Muscle layer of colon (tissue), 2 donors: ENCODE results near the gene AKT1S1.
"Not testable (repeated sequence)": the region's sequence is repeated elsewhere in the genome, so short reads cannot be mapped to it uniquely, and the experiment has no call there.

ENCODE experiments used
- H3K27ac ChIP-seq: one replicate; pipeline ENCODE4 v1.7.0; 2013; ENCODE audit warnings: low read depth, mild to moderate bottlenecking, low read length, moderate library complexity
- H3K27me3 ChIP-seq, 2 donors: one replicate each; pipeline ENCODE4 v1.7.0; 2013; ENCODE audit warnings: low read length in 2 of 2, mild to moderate bottlenecking in 2 of 2; ENCODE audit not compliant: insufficient read depth in 2 of 2, control insufficient read depth in 1 of 2
- H3K36me3 ChIP-seq: one replicate; pipeline ENCODE4 v1.7.0; 2013; ENCODE audit warnings: mild to moderate bottlenecking, low read length; ENCODE audit not compliant: insufficient read depth
- H3K4me1 ChIP-seq: one replicate; pipeline ENCODE4 v1.7.0; 2013; ENCODE audit warnings: mild to moderate bottlenecking, low read length; ENCODE audit not compliant: insufficient read depth
- H3K4me3 ChIP-seq, 2 donors: one replicate each; pipeline ENCODE4 v1.7.0; 2013; ENCODE audit warnings: low read length in 2 of 2, low read depth in 1 of 2, mild to moderate bottlenecking in 1 of 2, moderate library complexity in 1 of 2
- H3K9ac ChIP-seq: one replicate; pipeline ENCODE4 v1.7.0; 2013; ENCODE audit warnings: low read length
- H3K9me3 ChIP-seq: one replicate; pipeline ENCODE4 v1.7.0; 2013; ENCODE audit warnings: mild to moderate bottlenecking, low read length
- donor health status: abdominal sarcoma.
- donor health status: Adenocarcinoma of cecum.

Gene AKT1S1

DNA sequence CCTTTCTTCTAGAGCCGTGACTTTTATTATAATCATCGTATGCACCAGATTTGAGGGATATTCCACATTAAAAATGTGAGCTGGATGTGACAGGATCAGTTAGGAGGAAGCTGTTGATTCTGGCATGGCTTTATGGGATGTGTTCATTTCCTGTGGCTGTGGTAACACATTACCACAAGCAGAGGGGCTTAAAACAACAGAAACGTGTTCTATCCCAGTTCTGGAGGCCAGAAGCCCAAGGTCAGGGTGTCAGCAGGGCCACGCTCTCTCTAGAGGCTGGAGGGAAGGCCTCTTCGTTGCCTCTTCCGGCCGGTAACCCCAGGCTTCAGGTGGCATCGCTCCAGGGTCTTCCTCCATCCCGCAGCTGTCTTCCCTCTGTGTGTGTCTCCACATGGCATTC, 44.6 kb downstream of the AKT1S1 start:
- H3K4me3 ChIP-seq = no peak overlapping the region
- no peak overlapping the region for H3K27ac ChIP-seq
- no peaks in the 10 kb centered on the region for H3K4me1 ChIP-seq
- H3K9ac ChIP-seq = no peak overlapping the region
- no peaks in the 10 kb centered on the region for H3K9me3 ChIP-seq
- H3K36me3 ChIP-seq = peaks cover 78% of the 10 kb centered on the region
- no peaks in the 10 kb centered on the region for H3K27me3 ChIP-seq

DNA sequence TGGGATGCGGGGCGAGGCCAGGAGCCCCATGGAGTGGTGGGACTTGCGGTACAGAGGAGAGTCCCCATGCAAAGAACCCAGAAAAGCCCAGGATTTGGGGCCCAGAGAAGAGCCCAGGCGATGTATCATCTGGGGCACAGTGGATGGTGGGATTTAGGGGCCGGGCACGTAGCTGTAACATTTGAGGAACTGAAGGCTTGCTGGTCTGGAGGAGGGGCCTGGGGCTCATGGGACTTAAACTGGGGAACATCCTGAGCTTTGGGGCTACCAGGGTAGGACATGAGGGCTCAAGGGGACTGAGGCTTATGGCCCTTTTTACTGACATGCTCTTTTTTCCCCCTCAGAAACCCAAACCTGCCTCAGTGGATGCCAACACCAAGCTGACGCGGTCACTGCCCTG, 45.6 kb downstream of the AKT1S1 start:
- no peak overlapping the region for H3K27ac ChIP-seq
- no peak overlapping the region for H3K4me3 ChIP-seq
- no peaks in the 10 kb centered on the region for H3K9me3 ChIP-seq
- H3K36me3 ChIP-seq = peaks cover 69% of the 10 kb centered on the region
- H3K9ac ChIP-seq = no peak overlapping the region
- H3K27me3 ChIP-seq = no peaks in the 10 kb centered on the region
- H3K4me1 ChIP-seq = no peaks in the 10 kb centered on the region

DNA sequence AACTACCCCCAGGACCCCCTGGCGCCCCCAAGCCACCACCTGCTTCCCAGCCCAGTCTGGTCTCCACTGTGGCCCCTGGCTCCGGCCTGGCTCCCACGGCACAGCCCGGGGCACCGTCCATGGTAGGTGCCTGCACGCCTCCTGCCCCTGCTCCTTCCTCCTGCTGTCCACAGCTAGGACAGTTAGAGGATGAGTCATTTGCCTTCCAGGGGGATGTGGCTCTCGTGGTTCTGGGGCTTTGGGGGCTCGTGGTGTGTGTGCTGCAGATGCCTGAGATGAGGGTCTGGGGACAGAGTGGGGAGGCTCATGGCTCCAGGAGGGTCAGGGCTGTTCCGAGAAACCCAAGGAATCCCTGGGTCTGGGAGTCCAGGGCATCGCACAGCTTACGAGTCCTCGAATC, 46.4 kb downstream of the AKT1S1 start:
- H3K27me3 ChIP-seq = no peaks in the 10 kb centered on the region
- no peaks in the 10 kb centered on the region for H3K9me3 ChIP-seq
- H3K27ac ChIP-seq = no peak overlapping the region
- no peaks in the 10 kb centered on the region for H3K4me1 ChIP-seq
- no peak overlapping the region for H3K9ac ChIP-seq
- H3K4me3 ChIP-seq = no peak overlapping the region
- H3K36me3 ChIP-seq = peaks cover 61% of the 10 kb centered on the region

DNA sequence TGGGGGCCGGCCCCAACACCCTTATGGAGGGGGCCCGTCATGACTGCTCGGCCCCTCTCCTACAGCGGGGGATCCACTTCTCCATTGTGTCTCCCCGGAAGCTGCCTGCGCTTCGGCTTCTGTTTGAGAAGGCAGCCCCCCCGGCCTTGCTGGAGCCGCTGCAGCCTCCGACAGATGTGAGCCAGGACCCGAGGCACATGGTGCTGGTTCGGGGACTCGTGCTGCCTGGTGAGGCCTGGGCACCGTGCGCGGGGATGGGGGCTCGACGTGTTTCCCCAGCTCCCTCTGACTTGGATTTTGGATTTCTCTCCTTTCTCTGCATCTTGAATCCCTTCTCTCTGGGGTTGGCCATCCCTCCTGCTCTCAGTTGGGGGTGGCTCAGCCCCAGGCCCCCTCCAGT, 47.4 kb downstream of the AKT1S1 start:
- peaks cover 50% of the 10 kb centered on the region for H3K36me3 ChIP-seq
- no peak overlapping the region for H3K9ac ChIP-seq
- H3K4me1 ChIP-seq = no peaks in the 10 kb centered on the region
- H3K9me3 ChIP-seq = no peaks in the 10 kb centered on the region
- no peaks in the 10 kb centered on the region for H3K27me3 ChIP-seq
- H3K4me3 ChIP-seq = no peak overlapping the region
- no peak overlapping the region for H3K27ac ChIP-seq

DNA sequence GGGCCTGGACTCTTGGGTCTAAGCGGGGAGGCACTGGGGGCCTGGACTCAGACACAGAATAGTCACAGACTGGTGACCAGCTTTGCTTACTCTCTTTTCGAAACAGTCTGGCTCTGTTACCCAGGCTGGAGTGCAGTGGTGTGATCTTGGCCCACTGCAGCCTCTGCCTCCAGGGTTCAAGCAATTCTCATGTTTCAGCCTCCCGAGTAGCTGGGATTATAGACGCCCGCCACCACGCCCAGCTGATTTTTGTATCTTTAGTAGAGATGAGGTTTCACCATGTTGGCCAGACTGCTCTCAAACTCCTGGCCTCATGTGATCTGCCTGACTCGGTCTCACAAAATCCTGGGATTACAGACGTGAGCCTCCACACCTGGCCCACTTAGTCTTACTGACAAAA, 48.0 kb downstream of the AKT1S1 start:
- Histone ChIP-seq H3K9me3 (no peaks in the 10 kb centered on the region), H3K4me1 (no peaks in the 10 kb centered on the region), H3K27ac (no peak overlapping the region), H3K4me3 (no peak overlapping the region), H3K9ac (no peak overlapping the region), H3K36me3 (peaks cover 50% of the 10 kb centered on the region), H3K27me3 (no peaks in the 10 kb centered on the region)

GRCh38 chr19:49827034-49827433, 50.1 kb downstream of the AKT1S1 start:
- Histone ChIP-seq H3K9ac (no peak overlapping the region), H3K4me3 (no peak overlapping the region), H3K4me1 (no peaks in the 10 kb centered on the region), H3K27ac (no peak overlapping the region), H3K27me3 (no peaks in the 10 kb centered on the region), H3K9me3 (no peaks in the 10 kb centered on the region), H3K36me3 (peaks cover 46% of the 10 kb centered on the region)

DNA sequence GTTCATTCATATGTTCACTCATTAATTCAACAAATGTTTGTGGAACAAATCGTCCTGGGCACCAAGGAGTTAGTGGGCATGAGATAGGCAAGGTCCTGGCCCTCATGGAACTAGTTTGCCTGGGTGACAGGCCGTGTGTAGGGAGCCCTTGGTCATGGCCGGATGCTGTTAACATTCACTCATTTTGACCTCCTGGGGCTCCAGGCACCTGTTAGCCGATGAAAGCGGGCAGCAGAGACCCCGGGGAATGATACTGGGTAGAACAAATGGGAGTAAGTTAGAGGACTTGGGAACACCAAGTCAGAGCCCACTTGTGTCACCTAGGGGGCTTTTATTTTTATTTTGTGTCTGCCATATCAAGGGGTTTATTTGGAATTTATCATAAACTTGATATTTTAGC, 52.5 kb downstream of the AKT1S1 start:
- no peak overlapping the region for H3K27ac ChIP-seq
- H3K9ac ChIP-seq = no peak overlapping the region
- no peaks in the 10 kb centered on the region for H3K27me3 ChIP-seq
- H3K9me3 ChIP-seq = no peaks in the 10 kb centered on the region
- H3K4me3 ChIP-seq = no peak overlapping the region
- H3K36me3 ChIP-seq = peaks cover 26% of the 10 kb centered on the region
- peaks cover under 1% of the 10 kb centered on the region for H3K4me1 ChIP-seq

- H3K9me3 ChIP-seq = no peaks in the 10 kb centered on the region
- no peak overlapping the region for H3K4me3 ChIP-seq
- H3K4me1 ChIP-seq = peaks cover 9% of the 10 kb centered on the region
- H3K27ac ChIP-seq = no peak overlapping the region
- no peaks in the 10 kb centered on the region for H3K27me3 ChIP-seq
- H3K9ac ChIP-seq = no peak overlapping the region
- peaks cover 22% of the 10 kb centered on the region for H3K36me3 ChIP-seq
Measured at GRCh38 chr19:49823472-49823871, 53.7 kb downstream of the AKT1S1 start.

DNA sequence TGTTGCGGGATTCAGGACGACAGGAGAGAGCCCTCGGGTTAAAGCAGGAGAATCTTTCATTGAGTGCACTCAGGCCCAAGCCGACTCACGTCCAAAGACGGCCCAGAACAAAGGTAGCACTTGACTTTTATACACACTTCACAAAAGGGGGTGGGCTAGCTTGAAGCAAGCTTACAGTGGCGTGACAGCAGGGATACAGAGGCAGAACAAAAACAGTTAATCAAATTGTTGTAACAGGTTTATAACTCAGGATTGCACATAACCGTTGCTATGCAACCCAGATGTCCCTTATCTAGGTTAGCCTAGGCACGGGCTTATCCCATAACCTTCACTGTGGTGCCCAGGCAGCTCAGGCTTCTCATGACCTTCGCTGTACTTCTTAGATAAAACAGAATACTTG, 57.0 kb downstream of the AKT1S1 start:
- peaks cover 13% of the 10 kb centered on the region for H3K4me1 ChIP-seq
- H3K9me3 ChIP-seq = no peaks in the 10 kb centered on the region
- peaks cover 18% of the 10 kb centered on the region for H3K36me3 ChIP-seq
- no peaks in the 10 kb centered on the region for H3K27me3 ChIP-seq
- no peak overlapping the region for H3K9ac ChIP-seq
- no peak overlapping the region for H3K4me3 ChIP-seq
- H3K27ac ChIP-seq = no peak overlapping the region

GRCh38 chr19:49819452-49820115, 57.6 kb downstream of the AKT1S1 start:
- Histone ChIP-seq H3K4me3 (peak overlapping the region in 1 of 2 donors; percentile 98), H3K36me3 (peaks cover 17% of the 10 kb centered on the region), H3K4me1 (peaks cover 13% of the 10 kb centered on the region)
- not testable (repeated sequence) for H3K27me3 ChIP-seq, H3K9me3 ChIP-seq, H3K27ac ChIP-seq, H3K9ac ChIP-seq
